GM21447 (cell line): ENCODE measurements around the gene TMEM108.

Experiments
- ATAC-seq: cut with Tn5 transposase; IDR thresholded peaks from one replicate; pipeline ENCODE4 v1.9.1; 2021; ENCODE audit not compliant: unreplicated experiment

Gene TMEM108

DNA sequence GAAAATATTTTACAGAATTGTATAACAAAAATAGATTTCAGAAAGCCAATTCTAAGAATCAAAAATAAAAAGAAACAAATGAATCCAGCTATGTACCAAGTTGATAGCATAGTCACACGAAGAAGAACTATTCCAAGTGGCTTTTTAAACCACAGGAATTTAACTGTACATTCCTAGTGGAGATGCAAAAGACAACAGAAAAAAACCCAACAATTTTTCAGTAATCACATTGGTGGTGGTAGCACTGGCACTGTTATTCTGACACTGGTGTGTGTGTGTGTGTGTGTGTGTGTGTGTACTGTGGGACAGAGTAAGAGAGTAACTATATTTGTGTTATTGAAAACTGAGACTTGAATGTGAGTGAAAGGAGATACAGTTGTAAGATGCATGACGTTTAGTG, 370.8 kb downstream of the TMEM108 start:
- no peak for ATAC-seq

- no peak for ATAC-seq
Observed at GRCh38 chr3:133410191-133410892, 372.2 kb downstream of the TMEM108 start.

DNA sequence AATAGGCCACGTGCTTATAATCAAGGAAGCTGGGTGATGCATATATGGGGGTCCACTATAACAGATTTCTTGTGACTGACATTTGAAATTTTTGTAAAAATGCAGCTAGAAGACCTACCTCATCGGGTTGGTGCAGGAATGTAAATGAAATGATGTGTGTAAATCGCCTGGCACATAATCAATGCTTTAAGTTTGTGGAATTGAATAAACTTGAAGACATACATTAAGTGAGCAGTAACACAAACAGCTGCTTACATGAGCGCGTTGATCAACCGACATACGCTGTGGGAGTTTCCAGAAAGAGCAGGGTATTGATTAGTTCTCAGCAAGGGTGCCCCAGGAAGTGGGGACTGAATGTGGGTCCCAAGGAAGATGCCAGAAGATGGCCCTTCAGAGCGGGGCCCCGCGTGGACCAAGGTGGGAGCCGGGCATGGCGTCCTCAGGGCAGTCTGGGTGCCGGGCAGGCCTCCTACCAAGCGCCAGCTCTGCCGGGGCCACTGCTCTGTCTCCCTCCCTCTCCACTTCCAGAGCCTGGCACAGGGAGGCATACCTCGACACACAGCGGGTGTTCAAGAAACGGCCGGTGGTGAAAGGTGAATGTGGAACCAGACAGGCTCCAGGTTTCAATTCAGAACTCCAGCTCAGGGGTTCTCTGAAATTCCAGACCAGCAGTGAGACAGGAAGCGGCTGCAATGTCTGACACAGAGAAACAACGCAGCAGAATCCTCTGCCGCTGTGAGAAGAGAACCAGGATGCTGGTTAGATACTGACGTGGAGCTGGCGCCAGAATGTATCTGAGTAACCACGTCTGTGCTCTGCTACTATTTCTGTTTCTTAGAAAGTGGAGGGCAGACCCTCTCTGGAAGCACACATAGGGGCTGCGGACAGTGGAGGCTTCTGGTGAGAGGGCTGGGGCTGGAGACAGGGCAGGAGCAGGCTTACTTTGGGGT, 374.3 kb downstream of the TMEM108 start:
- ATAC-seq: no peak

- ATAC-seq: no peak
Observed at GRCh38 chr3:133413161-133414020, 375.2 kb downstream of the TMEM108 start.

DNA sequence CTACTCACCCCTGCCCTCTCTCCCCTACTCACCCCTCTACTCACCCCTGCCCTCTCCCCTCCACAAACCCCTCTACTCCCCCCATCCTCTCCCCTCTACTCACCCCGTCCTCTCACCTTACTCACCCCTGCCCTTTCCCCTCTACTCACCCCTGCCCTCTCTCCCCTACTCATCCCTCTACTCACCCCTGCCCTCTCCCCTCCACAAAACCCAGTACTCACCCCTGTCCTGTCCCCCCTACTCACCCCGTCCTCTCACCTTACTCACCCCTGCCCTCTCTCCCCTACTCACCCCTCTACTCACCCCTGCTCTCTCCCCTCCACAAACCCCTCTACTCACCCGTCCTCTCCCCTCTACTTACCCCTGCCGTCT, 375.8 kb downstream of the TMEM108 start:
- ATAC-seq: no peak

DNA sequence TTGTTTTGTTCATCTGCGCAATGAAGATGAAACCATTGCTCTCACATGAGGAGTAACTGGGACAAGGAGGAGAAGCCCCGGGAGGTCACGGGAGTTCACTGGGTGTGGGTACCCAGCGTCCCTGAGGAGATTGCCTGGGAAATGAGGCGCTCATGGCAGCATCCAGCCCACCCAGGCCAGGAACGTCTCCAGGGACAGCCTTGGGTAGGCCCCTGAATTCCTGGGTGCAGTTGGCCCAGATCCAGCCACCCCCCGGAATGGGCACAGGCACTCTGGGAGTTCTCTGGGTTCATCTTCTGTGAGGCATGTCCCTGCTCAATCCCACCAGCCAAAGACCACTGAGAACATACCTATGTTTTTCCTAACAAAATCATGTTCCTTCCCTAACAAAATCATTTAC, 380.2 kb downstream of the TMEM108 start:
- no peak for ATAC-seq

DNA sequence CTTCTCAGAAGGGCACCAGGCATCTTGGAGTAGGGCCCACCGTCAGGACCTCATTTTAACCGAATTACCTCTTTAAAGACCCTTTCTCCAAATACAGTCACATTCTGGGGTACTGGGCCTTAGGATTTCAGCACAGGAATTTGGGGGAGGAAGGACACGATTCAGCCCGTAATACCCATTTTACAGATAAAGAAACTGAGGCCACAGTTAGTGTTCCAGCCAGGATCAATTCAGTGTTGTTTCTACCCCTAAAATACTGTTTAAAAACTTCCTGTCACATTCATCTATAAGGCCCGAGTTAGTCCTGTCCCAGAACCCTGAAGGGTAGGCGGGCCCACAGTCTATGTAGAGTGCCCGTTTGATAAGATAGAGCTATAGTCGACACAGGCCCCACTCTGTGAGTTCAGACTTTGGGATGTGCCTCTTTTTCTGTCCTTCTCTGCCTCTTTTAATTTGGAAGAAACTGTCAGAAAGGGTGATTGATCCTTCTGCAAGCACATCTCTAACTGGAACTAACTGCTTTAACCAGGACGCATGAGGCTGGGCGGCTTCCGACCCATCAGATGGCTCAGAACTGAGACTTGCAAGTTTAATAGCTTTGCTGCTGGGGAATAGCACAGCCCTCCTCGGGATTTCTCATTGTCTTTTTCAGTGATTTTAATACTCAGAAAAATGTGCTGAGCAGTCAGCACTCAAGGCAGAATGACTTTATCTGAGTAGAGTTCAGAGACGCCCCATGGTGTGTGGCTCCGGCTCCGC, 381.1 kb downstream of the TMEM108 start:
- ATAC-seq: no peak

- peak; percentile 43 for ATAC-seq
Observed at GRCh38 chr3:133424937-133425869, 387.0 kb downstream of the TMEM108 start.

DNA sequence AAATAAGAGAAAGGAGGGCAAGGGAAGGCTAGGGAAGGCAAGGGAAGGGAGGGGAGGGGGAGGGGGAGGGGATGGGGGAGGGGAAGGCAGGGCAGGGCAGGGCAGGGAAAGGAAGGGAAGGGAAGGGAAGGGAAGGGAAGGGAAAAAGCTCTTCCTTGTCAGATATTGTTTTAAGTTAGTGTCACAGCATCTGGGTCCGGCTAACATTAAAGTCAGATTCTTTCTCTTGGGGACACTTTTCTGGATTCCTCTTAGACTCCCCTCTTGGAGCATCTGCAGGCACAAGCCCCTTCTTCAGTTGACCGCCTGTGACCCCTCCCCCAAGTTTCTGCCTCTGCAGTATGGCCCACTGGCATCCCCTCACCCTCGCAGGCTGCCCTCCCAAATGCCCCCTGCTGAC, 387.7 kb downstream of the TMEM108 start:
- no peak for ATAC-seq

DNA sequence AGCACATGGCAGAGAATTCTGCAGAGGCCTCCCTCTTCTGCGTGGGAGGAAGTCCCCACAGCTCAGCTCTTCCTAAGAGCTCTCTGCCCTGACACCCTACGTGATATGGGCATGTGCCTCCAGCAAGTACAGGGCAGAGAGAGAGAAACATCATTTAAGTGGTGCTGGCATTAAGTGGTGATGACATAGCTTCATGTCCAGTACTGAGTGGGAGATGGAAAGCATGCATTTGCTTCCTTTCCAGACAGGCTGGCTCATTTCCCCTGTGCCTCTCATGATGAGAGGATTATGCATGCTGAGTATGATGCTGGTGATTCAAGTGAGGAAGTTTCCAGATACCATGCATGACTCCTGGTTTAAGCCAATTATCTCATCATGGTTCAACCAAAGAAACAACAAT, 388.5 kb downstream of the TMEM108 start:
- ATAC-seq: no peak

GRCh38 chr3:133428552-133428951, 390.4 kb downstream of the TMEM108 start:
- no peak for ATAC-seq

DNA sequence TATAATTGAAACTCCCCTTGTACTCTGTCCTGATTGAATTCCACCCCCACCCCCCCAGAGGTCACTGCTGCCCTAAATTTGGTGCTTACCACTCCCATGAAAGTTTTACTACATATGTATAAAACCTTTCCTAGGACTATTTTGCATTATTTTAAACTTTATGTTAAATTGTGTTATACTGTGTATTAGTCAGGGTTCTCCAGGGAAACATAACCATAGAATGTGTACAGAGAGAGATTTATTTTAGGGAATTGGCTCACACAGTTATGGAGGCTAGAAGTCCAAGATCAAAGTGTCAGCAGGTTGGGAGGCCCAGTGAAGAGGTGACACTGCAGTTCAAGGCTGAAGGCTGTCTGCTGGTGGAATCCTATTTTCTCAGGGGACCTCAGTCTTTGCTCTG, 390.9 kb downstream of the TMEM108 start:
- no peak for ATAC-seq

- no peak for ATAC-seq
Observed at GRCh38 chr3:133439563-133439962, 401.4 kb downstream of the TMEM108 start.

- no peak for ATAC-seq
Observed at GRCh38 chr3:133440652-133441051, 402.5 kb downstream of the TMEM108 start.

GRCh38 chr3:133441867-133442270, 403.7 kb downstream of the TMEM108 start:
- peak; percentile 69 for ATAC-seq

GRCh38 chr3:133442518-133442917, 404.3 kb downstream of the TMEM108 start:
- no peak for ATAC-seq

DNA sequence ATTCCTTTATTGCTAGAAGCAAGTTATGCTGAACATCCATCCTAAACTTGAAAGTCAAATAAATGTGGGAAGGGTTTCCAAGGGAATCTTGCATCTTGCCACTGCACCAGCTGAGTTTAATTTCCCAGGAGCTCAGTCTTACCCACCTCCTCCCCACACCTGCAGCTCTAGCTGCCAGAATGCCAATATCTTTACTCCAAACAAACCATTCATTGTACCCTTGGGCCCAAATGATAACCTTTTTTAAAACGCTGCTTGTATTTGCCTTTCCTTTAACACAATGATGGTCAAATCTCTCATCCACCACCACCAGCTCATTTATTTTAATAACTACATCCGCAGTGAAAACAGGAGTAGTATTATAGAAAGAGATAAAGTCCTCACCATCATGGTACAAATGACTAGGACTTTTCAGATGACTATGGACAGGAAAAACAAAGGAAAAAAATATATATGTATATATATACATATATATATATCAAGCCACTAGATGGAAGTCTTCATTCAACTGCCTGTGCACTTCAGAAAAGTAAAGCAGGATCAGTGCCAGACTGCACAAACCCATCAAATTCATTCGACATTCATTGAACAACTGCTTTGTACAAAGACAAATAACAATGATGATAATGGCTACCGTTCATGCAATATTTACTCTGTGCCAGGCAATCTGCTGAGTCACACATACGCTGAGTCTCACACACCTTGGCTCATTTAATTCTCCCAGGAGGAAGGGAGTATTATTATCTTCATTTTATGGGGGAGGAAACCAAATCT, 405.6 kb downstream of the TMEM108 start:
- ATAC-seq: no peak

- no peak for ATAC-seq
Observed at GRCh38 chr3:133444423-133444774, 406.2 kb downstream of the TMEM108 start.

- no peak for ATAC-seq
Observed at GRCh38 chr3:133445108-133445507, 406.9 kb downstream of the TMEM108 start.
